GM18511 (cell line): ENCODE results near the gene PRMT2.

ENCODE experiments used
- ATAC-seq: cut with Tn5 transposase; IDR thresholded peaks from one replicate; pipeline ENCODE4 v1.9.1; 2021; ENCODE audit warnings: mild to moderate bottlenecking, moderate library complexity; ENCODE audit not compliant: unreplicated experiment

The PRMT2 gene

GRCh38 chr21:46639489-46640386, 4.3 kb downstream of the PRMT2 start:
- ATAC-seq, result no peak

DNA sequence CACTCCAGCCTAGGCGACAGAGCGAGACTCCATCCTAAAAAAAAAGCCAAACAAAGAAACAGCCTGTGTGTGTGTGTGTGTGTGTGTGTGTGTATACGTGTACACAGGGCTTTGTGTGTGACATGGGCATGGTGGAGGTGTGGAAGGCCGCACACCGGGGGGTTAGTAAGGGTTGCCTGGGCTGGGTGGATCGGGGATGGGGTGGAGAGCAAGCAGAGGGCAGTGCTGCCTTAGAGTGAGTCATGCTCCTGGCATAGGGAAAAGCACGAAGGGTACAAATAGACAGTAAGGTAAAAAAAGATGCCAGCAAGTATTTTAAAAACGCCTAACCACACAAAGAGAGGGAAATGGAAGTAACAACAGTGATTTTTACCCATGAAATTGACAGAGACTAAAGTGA, 6.2 kb downstream of the PRMT2 start:
- no peak for ATAC-seq

GRCh38 chr21:46643379-46644177, 8.1 kb downstream of the PRMT2 start:
- ATAC-seq, result no peak

DNA sequence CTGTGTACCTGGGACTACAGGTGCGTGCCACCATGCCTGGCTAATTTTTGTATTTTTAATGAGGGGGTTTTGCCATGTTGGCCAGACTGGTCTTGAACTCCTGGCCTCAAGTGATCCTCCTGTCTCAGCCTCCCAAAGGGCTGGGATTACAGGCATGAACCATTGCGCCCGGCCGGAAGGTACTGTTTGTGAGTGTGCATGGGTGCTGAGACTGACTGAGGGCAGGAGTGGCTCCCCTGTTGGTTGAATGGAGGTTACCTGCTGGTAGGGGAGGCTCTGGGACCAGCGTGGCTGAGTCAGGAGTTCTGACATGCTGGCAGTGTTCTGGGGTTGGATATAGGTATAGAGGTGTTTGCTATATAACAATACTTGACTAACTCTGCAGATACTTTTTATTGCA, 10.4 kb downstream of the PRMT2 start:
- no peak for ATAC-seq

DNA sequence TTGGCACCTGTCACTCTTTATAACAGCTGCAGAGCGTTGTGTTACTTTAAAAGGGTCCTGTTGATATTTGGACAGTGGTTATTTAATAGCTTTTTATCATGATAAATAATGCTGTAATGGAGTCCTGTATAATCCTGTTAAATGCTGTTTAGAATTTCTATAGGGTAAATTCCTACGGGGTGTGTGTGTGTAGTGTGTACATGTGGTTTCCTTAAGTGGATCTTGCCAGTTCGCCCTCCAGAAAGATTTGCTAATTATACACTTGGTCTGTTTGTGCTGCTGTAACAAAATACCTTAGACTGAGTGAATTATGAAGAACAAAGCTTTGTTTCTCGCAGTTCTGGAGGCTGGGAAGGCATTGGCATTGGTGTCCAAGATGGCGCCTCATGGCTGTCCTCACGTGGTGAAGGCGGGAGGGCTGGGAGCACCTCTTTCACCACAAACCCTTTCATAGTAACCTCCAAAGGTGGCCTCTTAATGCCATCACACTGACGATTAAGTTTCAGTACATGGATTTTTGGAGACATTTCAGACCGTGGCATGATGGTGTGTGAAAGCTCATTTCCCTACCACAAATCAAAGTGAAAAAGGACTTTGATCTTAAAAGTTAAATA, 11.2 kb downstream of the PRMT2 start:
- no peak for ATAC-seq

DNA sequence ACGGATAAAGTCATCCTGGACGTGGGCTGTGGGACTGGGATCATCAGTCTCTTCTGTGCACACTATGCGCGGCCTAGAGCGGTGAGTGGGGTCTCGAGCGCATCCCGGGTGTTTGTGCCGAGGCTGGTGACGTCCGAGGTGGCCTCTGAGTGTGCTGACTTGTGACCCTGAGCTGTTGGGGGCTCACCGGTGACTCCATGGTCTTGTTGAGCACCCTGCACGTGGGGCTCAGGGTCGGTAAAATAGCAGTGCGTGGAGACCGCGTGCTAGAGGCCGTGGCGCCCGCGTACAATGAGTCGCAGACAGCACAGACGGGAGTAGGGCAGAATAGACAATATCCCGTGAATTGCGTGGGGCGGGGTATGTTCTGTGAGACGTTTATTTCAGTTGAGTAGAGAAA, 13.1 kb downstream of the PRMT2 start:
- ATAC-seq, result no peak

DNA sequence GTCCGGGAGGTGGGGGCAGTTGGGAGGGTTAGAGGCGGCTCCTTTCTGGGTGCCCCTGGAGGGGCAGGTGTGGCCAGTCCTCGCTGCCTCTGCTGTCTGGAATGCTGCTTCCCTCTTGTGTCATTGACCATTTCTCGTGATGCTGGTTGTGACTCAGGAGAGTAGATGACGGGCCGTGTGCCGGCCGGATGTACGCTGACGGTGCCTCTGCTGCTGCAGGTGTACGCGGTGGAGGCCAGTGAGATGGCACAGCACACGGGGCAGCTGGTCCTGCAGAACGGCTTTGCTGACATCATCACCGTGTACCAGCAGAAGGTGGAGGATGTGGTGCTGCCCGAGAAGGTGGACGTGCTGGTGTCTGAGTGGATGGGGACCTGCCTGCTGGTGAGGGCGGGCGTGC, 13.9 kb downstream of the PRMT2 start:
- ATAC-seq, result no peak

DNA sequence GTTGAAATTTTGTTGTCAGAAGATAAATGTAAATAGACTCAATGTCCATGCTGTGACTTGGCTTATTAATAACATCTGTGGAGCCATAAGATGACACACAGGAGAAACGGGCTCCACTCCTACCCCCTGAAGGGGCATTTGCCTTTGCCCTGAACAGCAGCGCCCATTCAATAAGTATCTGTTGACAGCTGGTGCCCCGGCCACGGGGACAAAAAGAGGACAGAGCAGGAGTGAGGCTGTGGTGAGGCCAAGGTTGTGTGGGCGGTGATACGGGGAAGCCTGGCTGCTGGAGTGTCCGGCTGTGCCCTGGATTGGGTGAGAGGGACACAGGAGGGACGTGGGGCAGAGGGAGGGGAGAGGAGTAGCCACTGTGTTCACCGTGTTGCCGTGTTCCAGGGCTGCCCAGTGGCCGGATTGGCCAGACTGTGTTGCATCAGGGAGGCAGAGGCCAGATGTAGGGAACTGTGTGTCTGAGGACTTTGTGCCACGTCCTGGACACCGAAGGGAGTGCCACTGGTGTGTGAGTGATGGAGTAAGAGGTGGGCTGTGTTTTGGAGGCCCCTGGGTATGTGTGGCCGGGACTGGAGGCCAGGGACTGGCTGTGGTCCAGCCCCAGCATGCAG, 15.1 kb downstream of the PRMT2 start:
- ATAC-seq, result no peak

GRCh38 chr21:46651121-46651520, 15.6 kb downstream of the PRMT2 start:
- ATAC-seq, result no peak

GRCh38 chr21:46655230-46655629, 19.8 kb downstream of the PRMT2 start:
- no peak for ATAC-seq

DNA sequence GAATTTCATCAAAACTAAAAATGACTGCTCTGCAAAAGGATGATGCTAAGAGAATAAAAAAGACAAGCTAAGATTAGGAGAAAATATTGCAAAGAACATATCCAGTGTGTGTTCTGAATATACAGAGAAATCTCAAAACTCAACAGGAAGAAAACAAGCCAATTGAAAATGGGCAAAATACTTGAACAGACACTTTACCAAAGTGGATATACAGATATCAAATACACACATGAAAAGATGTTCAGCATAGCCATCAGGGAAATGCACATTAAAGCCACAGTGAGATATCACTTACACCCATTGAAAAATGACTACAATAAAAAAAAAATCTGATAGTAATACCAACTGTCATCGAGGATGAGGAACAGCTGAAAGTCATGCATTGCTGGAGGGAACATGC, 21.3 kb downstream of the PRMT2 start:
- no peak for ATAC-seq

DNA sequence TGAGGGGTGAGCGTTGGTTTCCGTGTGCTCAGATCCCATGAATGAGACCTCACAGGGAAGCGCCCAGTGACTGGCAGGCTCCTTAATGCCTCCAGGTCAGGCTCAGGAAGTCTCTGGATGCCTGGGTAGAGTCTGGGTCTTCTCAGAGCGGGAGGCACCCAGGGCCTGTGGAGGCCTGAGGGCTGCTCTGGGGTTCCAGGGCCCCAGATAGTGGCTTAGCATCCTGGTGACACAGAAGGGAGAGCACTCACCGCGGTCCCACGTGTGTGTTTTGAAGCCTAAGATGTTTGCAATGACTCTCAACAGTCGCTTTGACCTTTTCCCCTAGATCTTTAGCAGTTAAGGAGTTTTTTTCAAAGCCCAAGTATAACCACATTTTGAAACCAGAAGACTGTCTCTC, 25.0 kb downstream of the PRMT2 start:
- no peak for ATAC-seq

- no peak for ATAC-seq
These were observed 25.7 kb downstream of the PRMT2 start for GRCh38 chr21:46661211-46661625.

GRCh38 chr21:46661642-46662366, 26.3 kb downstream of the PRMT2 start:
- no peak for ATAC-seq

- ATAC-seq, result no peak
These were observed 26.8 kb downstream of the PRMT2 start for GRCh38 chr21:46662367-46662654.

DNA sequence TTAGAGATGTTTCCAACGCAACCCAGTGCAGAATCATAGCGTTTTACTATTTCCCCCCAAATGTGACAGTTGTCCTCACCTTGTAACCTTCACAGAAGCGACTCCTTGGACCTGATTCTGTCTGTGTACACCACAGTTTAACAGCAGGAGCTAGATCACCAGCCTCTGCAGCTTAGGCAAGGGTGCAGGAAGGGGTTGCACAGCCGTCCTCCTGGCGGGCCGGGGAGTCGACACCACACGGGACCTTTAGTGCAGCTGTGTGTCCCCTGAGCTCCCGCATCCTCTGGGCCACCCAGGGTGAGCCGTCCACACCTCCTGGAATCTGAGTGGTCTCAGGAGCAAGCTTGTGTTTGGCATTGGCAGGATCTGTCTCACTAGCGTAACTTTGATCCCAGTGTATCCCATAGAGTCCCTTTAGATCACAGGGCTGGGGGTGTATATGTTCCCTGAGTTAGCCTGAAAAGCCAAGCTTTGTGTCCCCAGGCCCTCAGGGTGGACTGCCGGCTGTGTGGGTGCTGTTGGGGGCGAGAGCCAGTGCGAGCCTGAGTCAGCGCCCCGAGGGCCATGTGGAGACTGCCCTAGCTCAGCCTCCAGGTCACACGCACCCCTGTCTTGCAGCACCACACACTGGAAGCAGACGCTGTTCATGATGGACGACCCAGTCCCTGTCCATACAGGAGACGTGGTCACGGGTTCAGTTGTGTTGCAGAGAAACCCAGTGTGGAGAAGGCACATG, 27.5 kb downstream of the PRMT2 start:
- no peak for ATAC-seq

DNA sequence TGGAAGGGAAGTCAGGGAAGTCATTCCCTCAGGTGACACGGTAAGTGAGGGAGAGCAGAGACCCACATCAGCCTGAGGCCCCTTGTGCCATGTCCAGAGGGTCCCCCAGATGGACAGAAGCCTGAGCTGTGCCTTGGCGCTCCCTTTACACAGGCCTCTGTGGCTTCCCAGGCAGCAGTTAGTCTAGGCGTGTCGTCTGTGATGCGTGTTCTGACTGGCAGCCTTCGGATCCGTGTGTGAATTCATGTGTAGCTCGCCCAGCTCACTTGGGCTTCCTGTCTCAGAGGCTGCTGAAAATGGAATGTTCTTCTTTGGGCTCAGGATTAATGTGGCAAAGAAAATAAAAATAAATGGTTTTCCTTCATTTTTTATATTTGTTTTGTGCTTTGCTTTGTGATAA, 28.3 kb downstream of the PRMT2 start:
- ATAC-seq, result no peak

GRCh38 chr21:46664316-46664995, 29.0 kb downstream of the PRMT2 start:
- ATAC-seq, result no peak

GRCh38 chr21:46665566-46665965, 30.1 kb downstream of the PRMT2 start:
- no peak for ATAC-seq
